CD4-positive, alpha-beta T cell (primary cell): ENCODE data around the gene RNPEPL1. TPM values are rescaled to one million over a fixed set of nuclear protein-coding genes. Genes with fewer than 3 reads are reported as not detected.

ENCODE experiments used
- ATAC-seq: fragments of 200-7000 bp; cut with Tn5 transposase; one replicate; pipeline ENCODE4 v1.10.0; 2022; ENCODE audit warnings: mild to moderate bottlenecking; ENCODE audit not compliant: poor library complexity
- CTCF ChIA-PET: fragments of 350-600 bp; sonication (Branson Sonifier 250); formaldehyde crosslinking; loops from one replicate; lab custom pipeline; 2021; ENCODE audit warnings: antibody characterized with exemption, inconsistent platforms; lab: Charles Lee
- POLR2A ChIA-PET: fragments of 350-600 bp; sonication (Branson Sonifier 250); formaldehyde crosslinking; loops from one replicate; lab custom pipeline; 2021; ENCODE audit warnings: antibody characterized with exemption, inconsistent platforms; lab: Charles Lee
- DNase-seq, 14 experiments: peaks; one replicate each; pipeline ENCODE4 v3.0.0-alpha.2; 2013 to 2020; ENCODE audit warnings: mixed read lengths in 2 of 14
- H3K27ac ChIP-seq, 2 donors: one replicate each; pipeline versions ENCODE4 v1.5.1 to v1.7.0; 2013; ENCODE audit warnings: low read length in 2 of 2, low read depth in 1 of 2, mild to moderate bottlenecking in 1 of 2
- H3K27me3 ChIP-seq, 2 experiments: 1 replicate in 1 of 2; 2 replicates in 1 of 2; pipeline versions ENCODE4 v1.6.1 to v1.7.0; 2013; ENCODE audit warnings: low read length in 2 of 2, control low read depth in 1 of 2, mild to moderate bottlenecking in 1 of 2, moderate library complexity in 1 of 2; ENCODE audit not compliant: insufficient read depth in 2 of 2, control insufficient read depth in 1 of 2
- H3K36me3 ChIP-seq: one replicate; pipeline ENCODE4 v1.6.1; 2013; ENCODE audit warnings: low read length, control low read depth; ENCODE audit not compliant: insufficient read depth
- H3K4me1 ChIP-seq: one replicate; pipeline ENCODE4 v1.6.1; 2013; ENCODE audit warnings: low read length, control low read depth; ENCODE audit not compliant: insufficient read depth
- H3K4me3 ChIP-seq: one replicate; pipeline ENCODE4 v1.5.1; 2013; ENCODE audit warnings: mild to moderate bottlenecking, low read length, moderate library complexity
- H3K9me3 ChIP-seq, 2 experiments: 1 replicate in 1 of 2; 2 replicates in 1 of 2; pipeline versions ENCODE4 v1.6.1 to v1.7.0; 2013; ENCODE audit warnings: low read length in 2 of 2, mild to moderate bottlenecking in 2 of 2, control low read depth in 1 of 2, moderate library complexity in 1 of 2; ENCODE audit not compliant: control insufficient read depth in 1 of 2, insufficient read depth in 1 of 2
- H3K27ac Mint-ChIP-seq: one replicate; pipeline ENCODE4 v1.8.0; 2020; ENCODE audit warnings: mixed read lengths
- H3K27me3 Mint-ChIP-seq: one replicate; pipeline ENCODE4 v1.8.0; 2021; ENCODE audit warnings: mixed read lengths
- H3K36me3 Mint-ChIP-seq: one replicate; pipeline ENCODE4 v1.8.0; 2021; ENCODE audit warnings: low read depth, mixed read lengths
- H3K4me1 Mint-ChIP-seq: one replicate; pipeline ENCODE4 v1.8.0; 2021; ENCODE audit warnings: low read depth, mixed read lengths
- H3K4me3 Mint-ChIP-seq: one replicate; pipeline ENCODE4 v1.8.0; 2020; ENCODE audit warnings: mild to moderate bottlenecking, mixed read lengths
- H3K9me3 Mint-ChIP-seq: one replicate; pipeline ENCODE4 v1.8.0; 2020; ENCODE audit warnings: mixed read lengths
- intact Hi-C, 2 experiments: fragments of 100-400 bp; cut with DNase I in 1 of 2; cut with micrococcal nuclease in 1 of 2; formaldehyde crosslinking; loops; one replicate each; pipeline versions ENCODE4 v1.15.1 to v1.9.0; 2023 to 2025; cut with DNase I, micrococcal nuclease
- total RNA-seq, 174 experiments: library from RNA in 2 of 174; stranded (reverse) in 2 of 174; gene quantifications; one replicate each; pipeline ENCODE4 v1.2.3 and lab custom pipeline; 2021 to 2026
- TF ChIP-seq, protein P1 (sequence below): fragments of 200-600 bp; IDR thresholded peaks from one replicate; pipeline ENCODE4 v1.8.0; 2022; ENCODE audit warnings: antibody characterized with exemption, mild to moderate bottlenecking

The RNPEPL1 gene
- total RNA-seq, 2 experiments from 2014 or later = 73.0 to 78.8 TPM

DNA sequence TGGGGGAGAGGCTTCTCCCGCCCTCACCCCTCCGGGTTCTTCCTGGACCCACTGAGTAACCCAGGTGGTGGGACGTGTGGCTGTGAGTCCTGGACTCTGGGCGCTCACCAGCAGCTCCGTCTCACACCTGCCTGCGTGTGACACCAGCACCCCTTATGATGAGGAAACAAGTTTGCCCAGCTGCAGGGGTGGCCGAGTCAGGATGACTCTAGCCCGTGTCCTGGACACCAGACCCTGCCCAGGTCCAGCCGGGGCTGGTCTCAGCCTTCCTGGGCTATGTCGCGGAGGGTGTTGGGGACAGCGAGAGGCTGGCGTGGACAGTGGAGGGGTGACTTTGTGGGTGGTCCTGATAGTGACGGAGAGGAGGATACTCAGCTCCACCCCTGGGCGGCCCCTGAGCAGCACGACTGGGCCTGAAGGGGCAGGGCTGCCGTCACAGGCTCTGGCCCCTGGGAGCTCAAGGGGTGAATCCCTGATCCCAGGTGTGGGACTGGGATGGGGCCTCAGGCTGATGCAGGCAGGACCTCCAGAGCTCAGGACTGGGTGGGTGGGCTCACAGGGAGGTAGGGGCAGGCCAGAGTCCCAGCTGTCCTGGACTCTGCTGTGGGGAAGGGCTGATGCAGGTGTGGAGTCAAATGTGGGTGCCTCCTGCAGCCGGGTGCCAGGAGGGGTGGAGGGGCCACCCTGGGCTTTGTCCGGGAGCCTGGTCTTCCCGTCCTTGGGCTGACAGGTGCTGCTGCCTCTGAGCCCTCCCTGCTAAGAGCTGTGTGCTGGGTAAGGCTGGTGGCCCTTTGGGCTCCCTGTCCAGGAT lies 60.7 kb downstream of the RNPEPL1 start:
- Histone ChIP-seq H3K4me3 (no peak overlapping the region), H3K27me3 (no peaks in the 10 kb centered on the region), H3K4me1 (peaks cover 62% of the 10 kb centered on the region), H3K9me3 (peaks cover 0 to 10% of the 10 kb centered on the region in 2 experiments), H3K36me3 (peaks cover 8% of the 10 kb centered on the region), H3K27ac (no peak overlapping the region)
- intact Hi-C loops = loop anchor here in 1 of 2 experiments (5.0 kb wide), 1 partner anchor 62 kb away; the partner anchor contains the start of gene RNPEPL1
- TF ChIP-seq, protein P1, sequence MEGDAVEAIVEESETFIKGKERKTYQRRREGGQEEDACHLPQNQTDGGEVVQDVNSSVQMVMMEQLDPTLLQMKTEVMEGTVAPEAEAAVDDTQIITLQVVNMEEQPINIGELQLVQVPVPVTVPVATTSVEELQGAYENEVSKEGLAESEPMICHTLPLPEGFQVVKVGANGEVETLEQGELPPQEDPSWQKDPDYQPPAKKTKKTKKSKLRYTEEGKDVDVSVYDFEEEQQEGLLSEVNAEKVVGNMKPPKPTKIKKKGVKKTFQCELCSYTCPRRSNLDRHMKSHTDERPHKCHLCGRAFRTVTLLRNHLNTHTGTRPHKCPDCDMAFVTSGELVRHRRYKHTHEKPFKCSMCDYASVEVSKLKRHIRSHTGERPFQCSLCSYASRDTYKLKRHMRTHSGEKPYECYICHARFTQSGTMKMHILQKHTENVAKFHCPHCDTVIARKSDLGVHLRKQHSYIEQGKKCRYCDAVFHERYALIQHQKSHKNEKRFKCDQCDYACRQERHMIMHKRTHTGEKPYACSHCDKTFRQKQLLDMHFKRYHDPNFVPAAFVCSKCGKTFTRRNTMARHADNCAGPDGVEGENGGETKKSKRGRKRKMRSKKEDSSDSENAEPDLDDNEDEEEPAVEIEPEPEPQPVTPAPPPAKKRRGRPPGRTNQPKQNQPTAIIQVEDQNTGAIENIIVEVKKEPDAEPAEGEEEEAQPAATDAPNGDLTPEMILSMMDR = no peak
- Mint-ChIP-seq H3K36me3 (no peaks in the 10 kb centered on the region), H3K4me1 (peaks cover 20% of the 10 kb centered on the region), H3K27me3 (no peaks in the 10 kb centered on the region), H3K4me3 (no peak overlapping the region), H3K9me3 (peaks cover 6% of the 10 kb centered on the region), H3K27ac (no peak overlapping the region)
- ATAC-seq (no peak), DNase-seq (peak in 2 of 14 experiments; percentile 15 to 23)
- ChIA-PET CTCF (no interaction called here), POLR2A (no interaction called here)

DNA sequence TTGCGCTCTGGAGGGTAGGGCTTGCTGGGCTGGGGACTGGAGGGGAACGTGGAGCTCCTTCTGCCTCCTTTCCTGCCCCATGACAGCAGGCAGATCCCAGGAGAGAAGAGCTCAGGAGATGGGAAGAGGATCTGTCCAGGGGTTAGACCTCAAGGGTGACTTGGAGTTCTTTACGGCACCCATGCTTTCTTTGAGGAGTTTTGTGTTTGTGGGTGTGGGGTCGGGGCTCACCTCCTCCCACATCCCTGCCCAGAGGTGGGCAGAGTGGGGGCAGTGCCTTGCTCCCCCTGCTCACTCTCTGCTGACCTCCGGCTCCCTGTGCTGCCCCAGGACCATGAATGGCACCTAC lies 61.3 kb downstream of the RNPEPL1 start:
- H3K4me1 ChIP-seq = peaks cover 57% of the 10 kb centered on the region
- ATAC-seq (no peak), DNase-seq (peak in 1 of 14 experiments; percentile 25)
- no peaks in the 10 kb centered on the region for H3K27me3 ChIP-seq
- H3K4me1 Mint-ChIP-seq = peaks cover 19% of the 10 kb centered on the region
- POLR2A ChIA-PET = no interaction called here
- H3K27ac Mint-ChIP-seq = no peak overlapping the region
- H3K36me3 ChIP-seq = peaks cover 8% of the 10 kb centered on the region
- no peak overlapping the region for H3K4me3 ChIP-seq
- peaks cover 0 to 15% of the 10 kb centered on the region in 2 experiments for H3K9me3 ChIP-seq
- TF ChIP-seq, protein P1 = no peak
- no peaks in the 10 kb centered on the region for H3K27me3 Mint-ChIP-seq
- H3K9me3 Mint-ChIP-seq = peaks cover 6% of the 10 kb centered on the region
- H3K36me3 Mint-ChIP-seq = no peaks in the 10 kb centered on the region
- no peak overlapping the region for H3K4me3 Mint-ChIP-seq
- CTCF ChIA-PET = no interaction called here
- no peak overlapping the region for H3K27ac ChIP-seq
- intact Hi-C loops = loop anchor here in 1 of 2 experiments (5.0 kb wide), 1 partner anchor 62 kb away; the partner anchor contains the start of gene RNPEPL1

GRCh38 chr2:240629968-240630770 lies 61.9 kb downstream of the RNPEPL1 start:
- H3K9me3 ChIP-seq = peaks cover 0 to 19% of the 10 kb centered on the region in 2 experiments
- peak in 2 of 14 experiments; percentile 14 to 23 for DNase-seq
- H3K27ac Mint-ChIP-seq = no peak overlapping the region
- H3K36me3 Mint-ChIP-seq = no peaks in the 10 kb centered on the region
- peaks cover 51% of the 10 kb centered on the region for H3K4me1 ChIP-seq
- H3K4me3 ChIP-seq = no peak overlapping the region
- peaks cover 8% of the 10 kb centered on the region for H3K36me3 ChIP-seq
- H3K4me3 Mint-ChIP-seq = no peak overlapping the region
- no peak for ATAC-seq
- peaks cover 14% of the 10 kb centered on the region for H3K4me1 Mint-ChIP-seq
- CTCF ChIA-PET = no interaction called here
- H3K27me3 ChIP-seq = no peaks in the 10 kb centered on the region
- POLR2A ChIA-PET = no interaction called here
- TF ChIP-seq, protein P1 = no peak
- intact Hi-C loops = loop anchor here in 1 of 2 experiments (5.0 kb wide), 1 partner anchor 63 kb away; the partner anchor contains the start of gene RNPEPL1
- H3K27me3 Mint-ChIP-seq = no peaks in the 10 kb centered on the region
- H3K27ac ChIP-seq = no peak overlapping the region
- H3K9me3 Mint-ChIP-seq = peaks cover 6% of the 10 kb centered on the region

Other genes starting within 250 kb of the RNPEPL1 start
- gene GPC1, start 132.8 kb upstream of the RNPEPL1 start, total RNA-seq = under 1 TPM; 0.58 to 0.98 TPM
- 10 to 100 TPM; 25.7 to 26.2 TPM for gene ANKMY1, start 10.5 kb upstream of the RNPEPL1 start, total RNA-seq
- gene DUSP28, start 8.1 kb upstream of the RNPEPL1 start, total RNA-seq = 10 to 100 TPM; 18.3 to 18.9 TPM
- 10 to 100 TPM; 40.6 to 42.1 TPM for gene CAPN10, start 18.2 kb downstream of the RNPEPL1 start, total RNA-seq
- gene GPR35, start 57.0 kb downstream of the RNPEPL1 start, total RNA-seq = 1 to 10 TPM; 7.1 to 7.2 TPM
- not detected for gene AQP12B, start 114.4 kb downstream of the RNPEPL1 start, total RNA-seq
- not detected for gene AQP12A, start 123.4 kb downstream of the RNPEPL1 start, total RNA-seq